Activated T-cell treated with anti-CD3 and anti-CD28 coated beads, Interleukin-2, amount 50 U/mL, for 4 hours (primary cell): ENCODE results near the gene NEMP1. TPM values are rescaled to one million over a fixed set of nuclear protein-coding genes. Genes with fewer than 3 reads are reported as not detected.
"Not testable (repeated sequence)": the region's sequence is repeated elsewhere in the genome, so short reads cannot be mapped to it uniquely, and the experiment has no call there.

Source experiments
- ATAC-seq, 2 donors: fragments of 200-7000 bp; cut with Tn5 transposase; one replicate each; pipeline ENCODE4 v1.10.0; 2021
- DNase-seq: peaks from one replicate; pipeline ENCODE4 v3.0.0-alpha.2; 2020
- H3K27me3 Mint-ChIP-seq: one replicate; pipeline ENCODE4 v1.8.0; 2021; ENCODE audit warnings: low read depth, mixed read lengths
- H3K36me3 Mint-ChIP-seq: one replicate; pipeline ENCODE4 v1.8.0; 2022; ENCODE audit warnings: mixed read lengths; ENCODE audit not compliant: insufficient read depth
- H3K4me1 Mint-ChIP-seq: one replicate; pipeline ENCODE4 v1.8.0; 2021; ENCODE audit warnings: low read depth, mixed read lengths
- H3K4me3 Mint-ChIP-seq: one replicate; pipeline ENCODE4 v1.8.0; 2021; ENCODE audit warnings: mild to moderate bottlenecking, moderate library complexity, mixed read lengths
- H3K9me3 Mint-ChIP-seq: one replicate; pipeline ENCODE4 v1.8.0; 2021; ENCODE audit warnings: mixed read lengths
- total RNA-seq, 3 donors: library from RNA; stranded (reverse); gene quantifications; one replicate each; pipeline ENCODE4 v1.2.1, GENCODE V29; 2021

The NEMP1 gene
- total RNA-seq, 3 donors from 2014 or later: 39.1 to 47.5 (median 42.5) TPM

DNA sequence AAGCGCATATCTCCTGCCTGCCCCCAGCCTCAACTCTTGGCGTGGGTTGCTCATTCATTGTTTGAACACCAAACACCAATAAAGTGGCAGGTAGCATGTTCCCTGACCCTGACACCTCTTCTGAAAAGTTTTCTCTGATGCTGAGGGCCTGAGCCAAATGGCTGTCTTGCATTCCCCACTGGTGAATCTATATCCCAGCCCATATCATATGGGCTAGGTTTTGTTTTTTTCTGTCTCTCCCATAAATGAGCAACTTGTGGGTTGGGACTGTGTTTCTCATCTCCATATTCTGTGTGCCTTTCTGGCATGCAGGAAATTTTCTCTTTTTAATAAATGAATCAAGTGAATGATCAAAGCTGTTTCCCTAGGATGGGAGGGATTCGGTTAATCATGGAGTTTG lies 33.7 kb downstream of the NEMP1 start:
- Mint-ChIP-seq H3K4me3 (no peak overlapping the region), H3K9me3 (no peaks in the 10 kb centered on the region), H3K27me3 (no peaks in the 10 kb centered on the region), H3K4me1 (peaks cover 25% of the 10 kb centered on the region), H3K36me3 (no peaks in the 10 kb centered on the region)
- DNase-seq (no peak), ATAC-seq (no peak)

DNA sequence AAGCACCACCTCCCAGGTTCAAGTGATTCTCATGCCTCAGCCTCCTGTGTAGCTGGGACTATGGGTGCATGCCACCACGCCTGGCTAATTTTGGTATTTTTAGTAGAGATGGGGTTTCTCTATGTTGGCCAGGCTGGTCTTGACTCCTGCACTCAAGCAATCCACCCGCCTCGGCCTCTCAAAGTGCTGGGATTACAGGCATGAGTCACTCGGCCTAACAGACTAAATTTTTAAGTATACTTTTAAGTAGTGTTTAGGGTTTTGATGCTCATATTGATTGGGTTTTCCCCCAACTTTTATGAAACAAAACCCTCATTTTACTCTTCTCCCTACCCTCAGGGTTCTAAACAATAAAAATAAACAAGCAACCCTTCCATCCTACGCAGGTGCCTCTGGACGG lies 34.1 kb downstream of the NEMP1 start:
- ATAC-seq (no peak), DNase-seq (no peak)
- Mint-ChIP-seq H3K9me3 (no peaks in the 10 kb centered on the region), H3K27me3 (no peaks in the 10 kb centered on the region), H3K4me1 (peaks cover 25% of the 10 kb centered on the region), H3K36me3 (no peaks in the 10 kb centered on the region), H3K4me3 (no peak overlapping the region)

DNA sequence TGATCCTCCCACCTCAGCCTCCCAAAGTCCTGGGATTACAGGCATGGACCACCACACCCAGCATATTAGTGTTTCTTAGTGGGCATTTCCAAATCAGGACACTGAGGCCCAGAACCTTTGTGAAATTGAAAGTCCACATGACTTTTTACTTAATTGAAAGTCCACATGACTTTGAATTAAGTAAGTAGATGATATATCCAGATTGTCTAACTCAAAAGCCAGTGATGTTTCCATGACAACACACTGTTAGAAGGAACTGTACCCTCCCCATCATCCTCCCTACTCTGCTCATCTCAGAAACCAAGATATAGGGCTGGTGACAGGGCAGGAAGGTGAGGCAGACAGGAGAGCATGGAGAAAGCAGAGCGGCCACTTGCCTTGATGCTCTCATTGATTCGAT lies 35.9 kb downstream of the NEMP1 start:
- DNase-seq: no peak

DNA sequence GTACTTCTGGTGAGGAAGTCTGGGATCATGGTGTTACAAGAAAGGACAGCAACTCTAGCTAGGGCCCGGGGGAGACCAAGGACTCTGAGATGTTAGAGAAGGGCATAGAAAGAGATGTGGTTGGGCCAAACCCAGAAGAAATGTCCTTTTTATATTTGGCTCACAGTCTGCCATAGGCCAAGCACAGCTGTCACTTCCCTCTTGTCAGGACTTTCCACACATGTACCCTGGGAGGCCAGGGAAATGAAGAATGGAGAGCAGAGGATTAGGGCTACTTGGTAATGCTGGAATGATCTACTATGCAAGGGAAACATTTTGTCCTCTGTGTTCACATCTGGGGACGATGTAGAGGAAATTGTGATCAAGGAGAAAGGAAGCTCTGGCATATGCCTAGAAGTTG lies 37.8 kb downstream of the NEMP1 start:
- no peaks in the 10 kb centered on the region for H3K9me3 Mint-ChIP-seq
- no peak for DNase-seq
- H3K4me3 Mint-ChIP-seq: no peak overlapping the region
- ATAC-seq: no peak
- H3K36me3 Mint-ChIP-seq: no peaks in the 10 kb centered on the region
- H3K27me3 Mint-ChIP-seq: no peaks in the 10 kb centered on the region
- peaks cover 6% of the 10 kb centered on the region for H3K4me1 Mint-ChIP-seq

More for the DNA sequence above, 35.9 kb downstream of the NEMP1 start:
- Mint-ChIP-seq H3K36me3 (no peaks in the 10 kb centered on the region), H3K27me3 (no peaks in the 10 kb centered on the region), H3K9me3 (no peaks in the 10 kb centered on the region), H3K4me3 (no peak overlapping the region), H3K4me1 (peaks cover 23% of the 10 kb centered on the region)
- no peak for ATAC-seq

DNA sequence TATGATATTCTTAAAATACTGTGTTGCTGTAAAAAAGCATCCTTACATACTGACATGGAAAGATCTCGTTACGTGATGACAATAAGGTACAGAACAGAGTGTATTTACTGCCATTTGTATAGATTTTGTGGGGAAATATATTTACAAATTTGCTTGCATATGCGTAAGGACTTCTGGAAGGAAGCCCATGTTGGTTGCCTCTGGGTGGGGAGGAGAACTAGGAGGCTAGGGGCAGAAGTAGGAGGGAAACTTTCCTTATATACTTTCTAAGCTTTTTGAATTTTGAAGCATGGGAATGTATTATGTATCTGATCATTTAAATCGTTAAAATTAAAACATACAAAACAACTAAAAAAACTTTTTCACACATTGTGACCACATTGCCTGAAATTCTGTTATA lies 38.4 kb downstream of the NEMP1 start:
- no peak overlapping the region for H3K4me3 Mint-ChIP-seq
- no peaks in the 10 kb centered on the region for H3K27me3 Mint-ChIP-seq
- no peaks in the 10 kb centered on the region for H3K36me3 Mint-ChIP-seq
- H3K4me1 Mint-ChIP-seq: peaks cover 4% of the 10 kb centered on the region
- ATAC-seq: no peak
- no peak for DNase-seq
- no peaks in the 10 kb centered on the region for H3K9me3 Mint-ChIP-seq

DNA sequence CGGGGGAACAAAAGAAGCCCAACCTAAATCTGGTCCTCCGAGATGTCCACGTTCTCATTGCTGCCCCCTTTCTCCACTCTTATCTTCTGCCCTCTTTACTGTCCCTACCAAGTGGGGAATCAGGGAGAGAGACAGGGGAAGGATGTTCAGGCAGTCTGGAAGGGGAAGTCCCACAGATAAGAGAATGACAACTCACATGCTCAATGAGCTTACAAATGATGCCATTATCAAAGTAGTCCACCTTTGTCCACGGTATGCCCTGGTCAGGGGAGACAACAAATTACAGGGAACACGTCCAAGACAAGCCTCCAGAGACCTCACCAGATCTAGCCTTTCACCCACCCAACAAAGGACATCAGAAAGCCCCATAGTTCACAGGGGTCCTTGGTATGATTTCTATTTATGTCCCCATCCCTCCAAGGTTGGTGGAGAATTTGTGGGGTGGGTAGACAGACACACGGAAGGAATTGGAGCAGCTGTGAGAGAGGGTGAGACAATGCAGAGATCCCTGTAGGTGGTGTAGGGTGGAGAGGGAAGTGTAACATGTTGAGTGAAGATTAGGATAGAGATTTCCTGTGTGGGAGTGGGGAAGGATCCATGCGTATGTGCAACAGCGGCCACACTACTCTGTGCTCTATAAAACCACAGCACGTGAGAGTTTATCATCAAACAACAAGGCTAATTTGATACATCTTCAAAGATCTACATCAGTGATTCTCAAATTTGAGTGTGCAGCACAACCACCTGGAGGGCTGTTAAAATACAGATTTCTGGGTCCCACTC lies 39.4 kb downstream of the NEMP1 start:
- Mint-ChIP-seq H3K4me1 (peaks cover 4% of the 10 kb centered on the region), H3K27me3 (no peaks in the 10 kb centered on the region), H3K36me3 (no peaks in the 10 kb centered on the region), H3K9me3 (no peaks in the 10 kb centered on the region), H3K4me3 (no peak overlapping the region)
- ATAC-seq (no peak), DNase-seq (no peak)

DNA sequence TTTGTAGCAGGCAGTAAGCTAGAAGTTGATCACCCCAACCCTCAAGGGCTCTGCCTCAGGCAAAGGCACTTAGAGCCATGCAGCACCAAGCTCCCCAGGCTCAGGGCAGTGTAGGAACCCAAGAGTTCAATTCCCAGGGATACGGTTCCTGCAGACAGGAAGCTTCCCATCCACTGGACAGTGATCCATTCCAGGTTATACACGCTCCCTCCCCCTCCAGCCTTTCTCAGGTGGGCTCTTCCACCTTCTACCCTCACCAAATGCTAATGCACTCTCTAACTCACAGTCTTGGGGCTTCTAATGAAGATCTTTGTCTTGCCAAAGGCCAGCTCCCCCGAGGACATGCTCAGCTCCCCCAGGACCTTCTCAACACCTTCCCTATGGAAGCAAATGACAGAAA lies 41.3 kb downstream of the NEMP1 start:
- ATAC-seq (no peak), DNase-seq (no peak)
- H3K4me3 Mint-ChIP-seq: no peak overlapping the region
- no peaks in the 10 kb centered on the region for H3K27me3 Mint-ChIP-seq
- peaks cover 4% of the 10 kb centered on the region for H3K4me1 Mint-ChIP-seq
- H3K36me3 Mint-ChIP-seq: no peaks in the 10 kb centered on the region
- no peaks in the 10 kb centered on the region for H3K9me3 Mint-ChIP-seq

DNA sequence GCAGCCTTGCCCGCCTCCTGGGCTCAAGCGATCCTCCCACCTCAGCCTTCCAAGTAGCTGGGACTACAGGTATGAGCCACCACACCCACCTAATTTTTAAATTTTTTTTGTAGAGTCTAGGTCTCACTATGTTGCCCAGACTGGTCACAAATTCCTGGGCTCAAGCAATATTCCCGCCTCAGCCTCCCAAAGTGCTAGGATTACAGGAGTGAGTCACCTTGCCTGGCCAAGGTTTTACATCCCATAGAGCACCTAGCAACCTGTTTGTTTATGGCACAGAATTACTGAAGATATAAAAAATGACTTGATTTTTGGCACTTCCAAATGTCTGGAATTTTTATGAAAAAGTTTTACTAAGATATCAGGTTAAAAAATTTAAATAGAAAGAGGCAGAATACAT lies 45.2 kb downstream of the NEMP1 start:
- no peak overlapping the region for H3K4me3 Mint-ChIP-seq
- H3K36me3 Mint-ChIP-seq: no peaks in the 10 kb centered on the region
- peaks cover 24% of the 10 kb centered on the region for H3K4me1 Mint-ChIP-seq
- ATAC-seq: no peak
- no peak for DNase-seq
- H3K27me3 Mint-ChIP-seq: no peaks in the 10 kb centered on the region
- H3K9me3 Mint-ChIP-seq: no peaks in the 10 kb centered on the region

DNA sequence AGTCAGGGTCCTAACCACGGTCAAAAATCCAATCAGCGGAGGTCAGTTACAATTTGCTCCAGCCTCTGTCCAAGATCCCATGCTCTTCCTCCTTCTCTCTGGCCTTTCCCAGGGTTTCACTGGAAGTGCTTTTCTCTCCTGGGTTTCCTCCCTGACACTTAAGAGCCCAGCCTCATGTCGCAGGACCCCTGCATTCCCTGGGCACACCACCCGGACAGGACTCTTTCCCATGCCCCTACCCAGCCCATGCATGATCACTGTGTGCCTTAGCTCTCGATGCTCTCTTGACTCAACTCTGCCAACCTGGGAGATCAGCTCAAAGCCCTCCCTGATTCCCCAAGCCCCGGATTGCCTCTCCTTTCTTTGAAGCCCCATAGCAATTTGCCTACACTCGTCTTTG lies 46.8 kb downstream of the NEMP1 start:
- H3K9me3 Mint-ChIP-seq: no peaks in the 10 kb centered on the region
- H3K27me3 Mint-ChIP-seq: no peaks in the 10 kb centered on the region
- no peak for DNase-seq
- ATAC-seq: no peak
- no peak overlapping the region for H3K4me3 Mint-ChIP-seq
- peaks cover 39% of the 10 kb centered on the region for H3K4me1 Mint-ChIP-seq
- no peaks in the 10 kb centered on the region for H3K36me3 Mint-ChIP-seq

DNA sequence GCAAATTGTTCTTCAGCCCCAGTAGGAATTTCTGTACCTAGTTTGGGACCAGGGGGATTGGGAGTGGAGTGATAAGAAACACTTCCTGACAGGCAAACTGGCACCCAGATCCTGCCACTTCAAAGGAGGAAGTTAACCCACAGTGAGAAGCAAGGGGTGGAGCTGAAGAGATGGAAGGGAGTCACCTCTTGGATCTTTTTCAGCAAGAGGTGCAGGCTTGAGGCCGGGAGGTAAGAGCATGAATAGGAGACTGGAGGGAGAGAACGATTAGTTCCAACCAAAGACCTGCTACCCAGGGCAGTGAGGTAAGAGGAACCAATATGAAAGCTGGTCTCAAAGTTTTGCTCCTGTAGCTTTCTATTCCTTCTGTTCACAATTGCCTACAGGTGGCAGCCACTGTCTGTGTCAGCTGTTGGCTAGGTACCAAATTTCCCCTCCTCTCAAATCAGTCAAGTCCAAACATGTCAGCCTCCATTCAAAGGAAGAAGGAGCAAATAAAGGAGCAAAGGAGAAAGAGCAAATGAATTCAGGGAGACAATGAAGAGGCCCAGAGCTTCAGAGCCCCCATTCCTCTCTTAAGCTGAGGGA lies 47.4 kb downstream of the NEMP1 start:
- Mint-ChIP-seq H3K4me1 (peaks cover 45% of the 10 kb centered on the region), H3K9me3 (no peaks in the 10 kb centered on the region), H3K27me3 (no peaks in the 10 kb centered on the region), H3K4me3 (peak overlapping the region; percentile 22), H3K36me3 (no peaks in the 10 kb centered on the region)
- no peak for DNase-seq
- ATAC-seq: peak in 1 of 2 donors; percentile 24

DNA sequence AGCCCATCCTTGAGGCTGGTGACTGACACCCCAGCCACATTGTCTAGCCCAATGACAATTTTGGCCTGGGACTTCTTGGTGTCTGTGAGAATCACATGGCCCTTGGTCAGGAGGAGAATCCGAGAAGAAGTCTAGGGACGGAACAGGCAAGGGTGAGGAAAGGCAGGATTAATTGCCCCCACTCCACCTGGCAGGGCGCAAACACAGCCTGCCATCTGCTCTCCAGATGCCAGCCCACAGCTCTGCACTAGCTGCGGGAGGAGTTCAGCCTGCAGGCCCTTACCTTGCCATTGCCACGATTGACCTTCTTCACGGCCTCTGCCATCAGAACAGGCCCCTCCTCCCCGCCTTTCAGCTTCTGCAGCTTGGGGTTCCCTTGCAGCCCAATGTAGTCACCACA lies 49.1 kb downstream of the NEMP1 start:
- no peaks in the 10 kb centered on the region for H3K36me3 Mint-ChIP-seq
- peaks cover 48% of the 10 kb centered on the region for H3K4me1 Mint-ChIP-seq
- H3K9me3 Mint-ChIP-seq: no peaks in the 10 kb centered on the region
- no peaks in the 10 kb centered on the region for H3K27me3 Mint-ChIP-seq
- DNase-seq: no peak
- H3K4me3 Mint-ChIP-seq: no peak overlapping the region
- no peak for ATAC-seq

DNA sequence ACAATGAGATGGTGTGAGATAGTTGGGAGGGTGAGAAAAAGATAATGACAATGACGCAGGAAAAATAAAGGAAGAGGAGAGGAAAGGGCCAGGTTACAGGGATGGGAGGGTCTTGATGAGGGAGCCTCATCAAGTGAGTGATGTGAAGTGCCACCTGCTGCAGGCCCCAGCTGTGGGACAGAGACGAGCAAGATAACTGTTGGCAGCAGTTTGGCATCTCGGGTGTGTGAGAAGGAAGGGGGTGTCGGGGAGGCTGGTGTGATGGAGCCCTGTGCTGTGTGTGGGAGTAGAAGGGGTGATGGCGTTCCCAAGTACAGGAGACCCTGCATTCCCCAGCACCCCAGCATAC lies 50.8 kb downstream of the NEMP1 start:
- H3K4me3 Mint-ChIP-seq: no peak overlapping the region
- ATAC-seq (peak; percentile 52 to 64), DNase-seq (no peak)
- no peaks in the 10 kb centered on the region for H3K36me3 Mint-ChIP-seq
- no peaks in the 10 kb centered on the region for H3K27me3 Mint-ChIP-seq
- H3K4me1 Mint-ChIP-seq: peaks cover 48% of the 10 kb centered on the region
- no peaks in the 10 kb centered on the region for H3K9me3 Mint-ChIP-seq

DNA sequence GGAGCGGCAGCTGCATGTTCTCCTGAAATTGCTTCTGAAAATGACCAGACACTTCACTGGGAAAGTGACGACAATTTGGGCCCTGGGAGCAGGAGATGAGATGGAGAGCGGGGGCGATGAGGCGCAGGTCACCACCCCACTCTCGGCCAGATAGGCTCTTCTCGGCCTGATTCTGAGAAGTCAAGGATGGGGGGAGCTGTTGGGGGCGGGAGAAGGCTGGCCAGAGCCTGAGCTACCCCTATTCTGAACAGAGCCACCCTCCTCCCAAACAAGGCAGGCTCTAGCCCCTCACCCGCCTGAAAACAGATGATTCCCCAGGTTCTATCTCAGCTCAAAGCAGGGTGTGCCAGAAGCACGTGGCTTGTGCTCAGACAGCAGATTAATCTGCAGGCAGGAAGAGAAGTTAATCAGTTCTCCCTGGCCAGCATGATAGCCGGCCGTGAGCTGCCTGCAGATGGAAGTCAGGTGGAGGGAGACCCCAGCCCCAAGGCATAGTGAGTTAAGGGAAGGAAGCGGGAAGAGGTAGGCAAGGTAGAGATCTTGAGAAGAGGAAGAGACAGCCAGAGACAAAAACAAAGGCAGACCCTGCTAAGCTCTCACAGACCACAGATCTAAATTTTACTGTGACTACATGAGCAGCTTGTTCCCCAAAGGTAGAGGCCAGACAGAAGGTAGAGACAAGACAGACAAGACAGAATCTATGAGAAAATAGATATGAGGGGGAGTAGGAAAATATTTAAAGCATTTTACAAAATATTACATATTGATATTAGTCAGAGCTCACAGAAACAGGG lies 51.4 kb downstream of the NEMP1 start:
- peak; percentile 64 to 70 for ATAC-seq
- H3K9me3 Mint-ChIP-seq: no peaks in the 10 kb centered on the region
- H3K4me1 Mint-ChIP-seq: peaks cover 48% of the 10 kb centered on the region
- no peaks in the 10 kb centered on the region for H3K27me3 Mint-ChIP-seq
- peak overlapping the region; percentile 48 for H3K4me3 Mint-ChIP-seq
- no peak for DNase-seq
- no peaks in the 10 kb centered on the region for H3K36me3 Mint-ChIP-seq

DNA sequence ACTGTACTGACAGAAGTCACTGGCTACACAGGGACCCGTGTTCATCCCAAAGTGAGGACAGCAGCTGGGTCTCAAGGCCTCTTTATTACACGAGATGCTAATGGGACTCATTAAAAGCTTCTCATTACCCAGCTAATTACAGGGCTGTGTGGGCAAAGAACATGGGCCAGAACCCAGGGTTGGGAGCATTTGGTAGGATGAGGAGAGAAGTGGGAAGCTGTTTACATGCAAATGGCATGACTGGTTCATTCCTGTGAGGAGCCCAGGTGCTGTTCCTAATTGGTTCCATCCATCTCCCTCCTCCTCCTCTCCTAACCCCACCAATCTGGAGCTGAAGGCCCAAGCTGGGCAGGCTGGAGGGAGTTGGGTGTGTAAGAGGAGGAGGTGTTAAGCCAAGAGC lies 53.4 kb downstream of the NEMP1 start:
- H3K27me3 Mint-ChIP-seq: no peaks in the 10 kb centered on the region
- H3K36me3 Mint-ChIP-seq: no peaks in the 10 kb centered on the region
- peaks cover 35% of the 10 kb centered on the region for H3K4me1 Mint-ChIP-seq
- ATAC-seq (no peak), DNase-seq (no peak)
- no peaks in the 10 kb centered on the region for H3K9me3 Mint-ChIP-seq
- no peak overlapping the region for H3K4me3 Mint-ChIP-seq

DNA sequence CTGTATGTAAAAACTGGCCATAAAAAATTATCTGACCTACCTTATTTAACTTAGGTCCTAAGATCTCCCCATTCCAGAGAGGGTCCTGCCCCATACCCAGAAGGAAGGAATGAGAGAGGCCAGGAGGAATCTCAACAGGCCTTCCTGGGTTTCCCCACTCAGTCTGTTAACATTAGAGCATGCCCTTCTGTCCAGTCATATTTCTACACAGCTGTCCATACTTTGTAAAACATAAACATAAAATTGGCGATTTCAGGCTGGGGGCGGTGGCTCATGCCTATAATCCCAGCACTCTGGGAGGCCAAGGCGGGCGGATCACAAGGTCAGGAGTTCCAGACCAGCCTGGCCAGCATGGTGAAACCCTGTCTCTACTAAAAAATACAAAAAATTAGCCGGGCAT lies 56.3 kb downstream of the NEMP1 start:
- H3K27me3 Mint-ChIP-seq, H3K4me3 Mint-ChIP-seq, H3K36me3 Mint-ChIP-seq, H3K9me3 Mint-ChIP-seq, DNase-seq, ATAC-seq: not testable (repeated sequence)
- H3K4me1 Mint-ChIP-seq: peaks cover 30% of the 10 kb centered on the region
